Activated naive CD8-positive, alpha-beta T cell treated with anti-CD3 and anti-CD28 coated beads, Interleukin-2, amount 50 U/mL, for 16 hours (primary cell): ENCODE data around the gene GPR34.
"Not testable (repeated sequence)": the region's sequence is repeated elsewhere in the genome, so short reads cannot be mapped to it uniquely, and the experiment has no call there.

ENCODE experiments used
- DNase-seq: peaks from one replicate; pipeline ENCODE4 v3.0.0-alpha.2; 2020; ENCODE audit warnings: low read depth, low spot score

GPR34 gene

DNA sequence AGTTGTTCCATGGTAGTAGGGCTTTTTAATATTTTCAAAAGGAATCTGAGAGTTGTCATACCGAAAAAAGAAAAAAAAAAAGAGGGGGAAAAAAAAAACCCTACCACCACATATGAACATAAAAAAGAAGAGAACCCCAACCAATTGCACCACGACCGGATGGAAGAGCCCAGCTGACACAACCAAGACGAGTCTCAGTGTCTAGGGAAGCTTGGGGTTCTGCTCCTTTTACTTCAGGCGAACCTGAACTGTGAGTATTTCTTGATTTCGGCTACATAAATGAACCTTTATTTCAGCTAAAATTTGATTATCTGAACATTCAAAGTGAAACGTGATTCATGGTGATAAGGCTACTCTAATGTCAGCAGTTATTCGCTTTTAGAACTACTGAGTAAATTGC is at the start of gene GPR34:
GPR34 (plus strand) TSS at position 139 of the 400 bp plus-strand sequence. CDS start 6,661 bp downstream, outside the sequence.
- DNase-seq = no peak

DNA sequence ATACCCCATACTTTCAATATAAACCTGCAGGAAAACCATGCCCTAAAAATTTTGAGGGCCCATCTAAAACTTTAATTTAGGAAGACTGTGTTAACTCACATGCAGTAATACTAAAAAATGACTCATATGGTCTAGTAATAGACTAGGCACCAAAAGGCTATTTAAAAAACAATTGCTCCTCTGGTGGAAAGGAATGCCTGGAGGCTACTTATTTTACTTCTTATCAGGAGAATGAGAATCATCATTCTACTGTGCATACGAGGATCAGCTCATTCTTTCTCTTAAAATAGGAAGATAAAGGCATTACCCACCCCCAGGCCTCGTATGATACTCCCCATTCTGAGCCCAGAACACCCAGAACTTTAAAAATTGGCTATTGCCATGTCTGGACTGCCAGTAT is 42.6 kb upstream of the GPR34 start:
- DNase-seq = not testable (repeated sequence)

DNA sequence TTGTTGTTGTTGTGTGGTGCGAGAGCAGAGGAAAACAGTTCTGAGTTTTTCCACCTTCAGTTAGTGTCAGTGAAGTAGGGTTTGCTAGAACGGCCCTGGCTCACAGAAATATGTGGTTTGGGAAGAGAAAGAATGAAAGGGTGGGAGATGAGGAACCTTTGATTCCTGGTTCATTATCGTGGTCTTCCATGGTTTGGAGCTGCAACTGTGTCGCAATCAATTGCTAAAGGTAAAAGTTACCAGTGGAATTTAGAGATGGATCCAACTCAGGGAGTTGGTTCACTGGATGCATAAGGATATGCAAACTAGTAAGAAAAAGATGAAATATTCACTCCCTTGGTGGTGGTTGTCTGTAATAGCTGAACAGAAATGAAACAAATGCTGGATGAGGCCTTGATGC is 35.6 kb upstream of the GPR34 start:
- no peak for DNase-seq

DNA sequence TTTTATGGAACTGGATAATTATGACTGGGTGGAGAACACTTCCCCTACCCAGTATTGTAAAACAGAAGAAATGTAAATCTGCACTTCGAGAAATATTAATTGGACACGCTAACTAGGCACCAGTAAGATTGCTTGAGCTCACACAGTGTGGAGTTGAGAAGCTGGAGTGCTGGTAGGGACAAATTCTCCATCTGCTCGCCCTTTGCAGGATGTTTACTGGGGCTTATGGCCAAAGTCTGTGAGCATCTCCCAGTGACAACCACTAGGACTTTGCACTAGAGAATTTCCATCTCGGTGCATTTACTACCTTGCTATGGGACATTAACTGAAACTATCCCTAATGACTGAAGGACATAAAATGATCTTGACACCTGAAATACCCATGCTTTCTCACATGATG is 33.7 kb upstream of the GPR34 start:
- DNase-seq = no peak

DNA sequence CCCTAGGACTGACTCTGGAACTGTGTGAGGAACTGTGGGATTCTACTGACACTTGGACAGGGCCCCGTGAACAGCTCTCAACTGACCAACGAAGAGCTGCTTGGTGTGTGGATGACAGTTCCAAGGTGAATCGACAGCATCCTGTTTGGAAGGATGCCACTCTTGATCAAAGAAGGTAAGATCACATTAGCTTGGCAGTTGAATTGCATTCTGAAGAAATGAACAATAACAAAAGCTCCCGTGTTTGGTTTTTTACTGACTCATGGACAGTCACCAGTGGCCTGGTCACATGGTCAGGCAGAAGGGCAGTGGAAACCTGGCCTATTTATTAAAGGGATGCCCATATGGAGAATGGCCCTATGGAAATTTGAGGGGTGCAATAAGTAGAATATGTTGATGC is 33.1 kb upstream of the GPR34 start:
- no peak for DNase-seq

DNA sequence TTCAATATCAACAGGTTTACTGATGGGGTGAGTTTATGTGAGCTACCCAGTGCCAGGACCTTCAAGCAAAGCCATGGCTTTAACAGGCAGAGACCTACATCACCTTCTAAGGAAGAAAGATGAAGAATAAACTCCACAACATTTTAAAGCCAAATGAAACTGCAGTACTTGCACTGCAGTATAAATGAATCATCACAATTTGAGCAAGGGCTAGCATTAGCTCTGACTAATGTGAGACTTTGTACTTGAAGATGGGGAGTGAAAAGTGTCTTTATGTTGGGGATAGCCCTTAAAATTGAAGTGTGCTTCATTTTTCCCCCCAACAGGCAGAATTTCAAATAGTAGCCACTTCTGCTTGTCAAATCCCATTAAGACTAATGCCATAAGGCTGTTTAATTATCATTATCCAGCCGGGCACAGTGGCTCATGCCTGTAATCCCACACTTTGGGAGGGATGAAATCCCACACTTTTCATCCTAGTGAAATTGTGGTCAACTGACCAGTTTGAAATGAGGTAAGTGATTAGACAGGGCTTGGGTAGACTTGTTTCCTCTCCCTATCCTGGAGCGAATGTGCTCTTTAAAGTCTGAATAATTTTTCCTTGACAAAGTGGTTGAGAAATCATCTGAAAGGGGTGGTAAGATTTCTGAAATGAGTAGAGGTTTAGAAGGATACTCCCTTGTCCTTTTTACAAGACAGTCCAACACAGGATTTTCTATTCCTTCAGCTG is 27.2 kb upstream of the GPR34 start:
- DNase-seq = no peak

DNA sequence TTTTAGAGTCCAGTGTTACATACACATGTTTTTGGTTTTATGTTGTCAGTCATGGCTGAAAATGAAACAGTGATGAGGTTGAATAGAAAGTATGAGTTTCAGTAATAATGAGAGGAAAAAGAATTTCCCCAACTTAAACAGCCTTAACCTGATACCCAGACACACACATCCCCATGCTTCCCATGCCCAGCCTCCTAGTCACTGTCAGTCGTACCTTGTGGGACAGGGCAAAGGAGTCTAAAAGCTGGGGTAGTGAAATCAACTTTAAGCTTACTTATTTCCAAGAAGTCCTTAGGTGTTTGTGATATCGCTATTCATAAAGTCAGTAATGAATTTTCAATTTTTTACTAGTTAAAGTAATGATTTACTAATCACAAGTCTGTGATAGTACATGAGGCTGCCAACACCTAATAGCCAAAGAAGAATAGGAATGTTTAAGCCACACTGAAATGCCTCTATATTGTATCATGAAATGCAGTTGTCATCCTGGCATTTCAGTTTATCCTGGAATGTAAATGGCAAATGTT is 24.3 kb upstream of the GPR34 start:
- DNase-seq = no peak

GRCh38 chrX:41664908-41665307 is 23.9 kb upstream of the GPR34 start:
- no peak for DNase-seq

DNA sequence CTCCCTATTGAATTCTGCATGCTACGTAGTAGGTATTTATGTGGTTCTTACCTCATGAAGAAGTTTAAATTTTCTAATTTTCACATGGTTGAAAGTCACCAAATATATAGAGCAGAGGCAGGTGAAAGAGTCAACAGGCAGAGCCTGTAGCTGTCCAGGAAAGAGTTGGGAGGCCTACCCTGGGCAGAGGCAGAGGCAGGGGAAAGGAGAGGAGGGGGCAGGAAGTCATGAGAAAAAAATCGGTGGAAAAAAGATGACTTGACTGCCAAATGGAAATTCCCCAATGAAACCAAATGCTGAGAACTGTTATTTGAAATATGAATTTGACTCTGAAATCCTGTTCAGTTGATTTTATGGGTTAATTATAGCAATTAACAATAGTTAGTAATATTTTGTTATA is 23.1 kb upstream of the GPR34 start:
- no peak for DNase-seq

DNA sequence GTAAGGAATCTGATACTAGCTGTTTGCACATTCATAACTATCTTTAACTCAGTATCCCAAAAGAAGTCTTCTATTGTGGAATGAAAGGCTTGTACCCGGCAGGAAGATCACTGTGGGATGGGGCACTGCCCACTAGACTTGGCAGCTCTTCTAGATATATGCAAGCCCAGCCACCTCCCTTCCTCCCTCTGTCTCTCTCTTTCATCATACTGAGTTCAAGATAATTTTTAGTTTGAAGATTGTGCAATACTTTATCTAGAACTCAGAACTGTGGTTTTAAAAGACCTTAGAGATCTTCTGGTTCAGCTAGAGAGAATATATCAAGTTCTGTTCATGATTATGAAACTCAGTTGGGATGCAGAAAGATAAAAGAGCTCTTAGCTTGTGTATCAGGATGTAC is 22.5 kb upstream of the GPR34 start:
- DNase-seq = no peak

DNA sequence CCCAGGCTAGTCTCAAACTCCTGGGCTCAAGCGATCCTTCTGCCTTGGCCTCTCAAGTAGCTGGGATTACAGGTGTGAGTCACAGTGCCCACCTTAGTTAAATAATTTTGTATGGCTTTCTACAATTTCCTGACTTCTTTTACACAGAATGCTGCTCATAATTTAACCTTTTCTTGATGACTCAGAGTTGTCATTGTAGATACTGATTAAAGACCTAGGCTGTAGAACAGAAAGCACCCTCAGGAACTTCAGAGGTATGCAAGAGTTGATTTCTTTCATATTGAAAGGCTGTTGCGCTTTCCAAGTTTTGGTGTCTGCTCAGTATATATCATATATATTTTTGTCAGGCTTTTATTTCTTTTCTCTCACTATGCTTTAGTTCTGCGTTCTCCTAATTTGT is 21.1 kb upstream of the GPR34 start:
- DNase-seq = no peak

- DNase-seq = no peak
These were observed 18.7 kb upstream of the GPR34 start for GRCh38 chrX:41670112-41670511.

DNA sequence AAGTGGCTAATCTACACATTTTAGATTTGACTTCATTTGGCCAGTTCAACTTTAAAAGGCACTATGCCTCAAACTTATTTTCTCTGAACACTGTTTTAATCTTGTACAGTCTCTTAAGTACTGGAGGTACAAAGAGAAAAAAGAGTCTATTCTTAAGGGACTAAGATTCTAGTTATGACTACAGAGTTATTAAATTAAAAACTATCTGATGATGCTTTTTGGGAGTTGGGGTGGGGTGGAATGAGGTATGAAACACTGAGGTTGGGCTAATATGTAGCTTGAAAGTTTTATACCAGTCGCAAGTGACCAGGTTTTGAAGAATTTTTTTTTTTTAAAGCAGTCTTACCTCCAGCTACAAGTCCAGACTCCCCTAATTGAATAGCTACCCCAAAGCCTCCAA is 17.7 kb upstream of the GPR34 start:
- no peak for DNase-seq

DNA sequence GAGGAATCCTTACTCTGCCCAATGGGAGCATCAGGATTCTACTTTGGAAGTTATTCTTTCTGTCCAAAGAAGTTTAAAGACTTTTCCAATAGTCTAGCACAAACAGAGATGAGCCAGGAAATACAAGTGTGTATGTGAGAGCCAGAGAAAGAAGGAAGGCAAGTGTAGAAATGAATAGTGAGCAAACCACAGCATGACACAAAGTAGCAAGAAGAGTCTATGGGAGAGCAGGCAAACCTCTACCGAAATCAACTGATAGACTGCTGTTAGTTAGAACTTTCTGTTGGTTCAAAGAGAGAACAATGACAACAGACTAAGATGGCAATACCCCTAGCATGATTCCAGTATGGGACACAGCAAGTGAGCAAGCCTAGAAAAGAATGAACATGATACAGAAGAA is 16.1 kb upstream of the GPR34 start:
- DNase-seq = no peak

- not testable (repeated sequence) for DNase-seq
These were observed 12.4 kb upstream of the GPR34 start for GRCh38 chrX:41676361-41676760.

GRCh38 chrX:41677183-41678060 is 11.4 kb upstream of the GPR34 start:
- no peak for DNase-seq

- DNase-seq = no peak
These were observed 4.6 kb upstream of the GPR34 start for GRCh38 chrX:41684138-41684537.

- no peak for DNase-seq
These were observed 3.8 kb upstream of the GPR34 start for GRCh38 chrX:41684940-41685339.

GRCh38 chrX:41686788-41687187 is 2.0 kb upstream of the GPR34 start:
- no peak for DNase-seq

- DNase-seq = no peak
These were observed 617 bp upstream of the GPR34 start for GRCh38 chrX:41688156-41688555.

DNA sequence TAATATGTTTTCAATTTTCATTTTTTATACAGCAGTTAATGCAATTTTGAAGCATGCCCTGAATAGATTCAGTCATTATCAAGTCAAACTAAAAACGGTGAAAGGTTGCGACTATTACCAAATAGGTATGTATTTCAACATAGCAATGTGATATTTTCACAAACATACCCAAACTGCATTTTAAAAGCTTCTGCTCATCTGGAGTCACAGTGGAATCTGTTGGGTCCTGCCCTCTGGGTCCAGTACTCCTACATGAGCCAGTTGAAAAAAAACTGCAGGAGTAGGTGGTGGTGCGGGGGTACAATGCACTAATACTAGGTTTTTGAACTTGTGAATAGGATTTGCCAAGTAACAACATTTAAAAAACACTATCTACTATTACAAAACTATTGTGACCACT is 938 bp downstream of the GPR34 start:
- DNase-seq = no peak

DNA sequence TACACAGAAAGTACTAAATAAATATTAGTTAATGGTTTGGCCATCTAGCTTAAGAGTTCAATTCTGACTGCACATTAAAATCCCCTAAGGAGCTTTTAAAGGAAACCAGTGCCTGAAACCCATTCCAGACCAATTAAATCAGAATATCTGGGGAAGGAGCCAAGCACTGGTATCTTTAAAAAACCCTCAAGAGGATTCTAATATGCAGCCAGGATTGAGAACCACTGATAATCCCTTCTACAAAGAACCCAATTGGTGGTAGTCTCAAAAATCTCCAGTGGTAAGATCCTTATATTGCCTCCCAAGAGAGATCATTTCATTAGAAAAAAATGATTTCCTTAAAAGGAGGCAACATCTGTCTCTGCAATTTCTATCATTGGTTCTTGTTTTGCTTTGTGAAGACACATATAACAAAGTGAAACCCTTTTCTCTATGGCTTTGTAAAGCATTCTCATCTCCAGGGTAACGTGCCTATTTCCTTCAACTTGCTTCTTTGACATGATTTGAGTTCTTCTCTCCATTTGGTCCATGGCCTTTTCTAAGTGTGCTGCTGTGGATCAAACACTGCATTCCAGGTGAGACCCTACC is 3.5 kb downstream of the GPR34 start:
- DNase-seq = no peak
